H1 (cell line): Measurements from ENCODE around the gene YTHDC2. TPM values are rescaled to one million over a fixed set of nuclear protein-coding genes. Genes with fewer than 3 reads are reported as not detected.

Source experiments
- CTCF ChIA-PET: fragments of 300-600 bp; sonication (Branson Sonifier 250); formaldehyde crosslinking; loops from one replicate; lab custom pipeline; 2021; ENCODE audit not compliant: partially characterized antibody; lab: Charles Lee
- POLR2A ChIA-PET: fragments of 300-600 bp; sonication (Branson Sonifier 250); formaldehyde crosslinking; loops from one replicate; lab custom pipeline; 2021; ENCODE audit warnings: inconsistent platforms; ENCODE audit not compliant: partially characterized antibody; lab: Charles Lee
- DNase-seq, 2 experiments: peaks; one replicate each; pipeline versions ENCODE4 v3.0.0 to v3.0.0-alpha.2; 2010 to 2022; ENCODE audit warnings: low spot score in 2 of 2, low read depth in 1 of 2, mixed read lengths in 1 of 2
- FAIRE-seq: peaks from 2 replicates; lab custom pipeline; 2011; peaks lifted over from hg19 to GRCh38; lab: Jason Lieb, UNC
- H2AFZ ChIP-seq: 2 replicates; pipeline ENCODE4 v1.8.1; 2012; ENCODE audit warnings: low read length, inconsistent platforms
- H2AK5ac ChIP-seq: 2 replicates; pipeline ENCODE4 v1.6.1; 2013; ENCODE audit warnings: low read depth, low read length
- H2BK120ac ChIP-seq: replicated peaks from 2 replicates; pipeline ENCODE3; 2013; ENCODE audit warnings: low read depth, low read length, inconsistent platforms
- H2BK12ac ChIP-seq: 2 replicates; pipeline ENCODE4 v1.6.1; 2013; ENCODE audit warnings: low read depth, low read length
- H2BK15ac ChIP-seq: 2 replicates; pipeline ENCODE4 v1.6.1; 2013; ENCODE audit warnings: low read length
- H2BK20ac ChIP-seq: 2 replicates; pipeline ENCODE4 v1.6.1; 2013; ENCODE audit warnings: low read length
- H2BK5ac ChIP-seq: 2 replicates; pipeline ENCODE4 v1.6.1; 2013; ENCODE audit warnings: low read depth, low read length
- H3K14ac ChIP-seq: 2 replicates; pipeline ENCODE4 v1.6.1; 2013; ENCODE audit warnings: inconsistent platforms; ENCODE audit not compliant: insufficient read length
- H3K18ac ChIP-seq: 2 replicates; pipeline ENCODE4 v1.6.1; 2013; ENCODE audit warnings: low read length; ENCODE audit errors: extremely low read depth
- H3K23ac ChIP-seq: 2 replicates; pipeline ENCODE4 v1.6.1; 2013; ENCODE audit warnings: inconsistent platforms; ENCODE audit not compliant: insufficient read length
- H3K23me2 ChIP-seq: 2 replicates; pipeline ENCODE4 v1.6.1; 2013; ENCODE audit warnings: low read depth, low read length
- H3K27ac ChIP-seq: 2 replicates; pipeline ENCODE4 v1.6.1; 2011; ENCODE audit warnings: low read depth, low read length, inconsistent platforms
- H3K27me3 ChIP-seq, 4 experiments: replicated peaks in 1 of 4; 1 replicate in 1 of 4; 2 replicates in 3 of 4; pipeline versions ENCODE4 v1.6.1 to v1.8.1; 2011 to 2013; ENCODE audit warnings: low read length in 3 of 4, mild to moderate bottlenecking in 3 of 4, inconsistent platforms in 2 of 4, mixed read lengths in 2 of 4, moderate library complexity in 1 of 4; ENCODE audit not compliant: control insufficient read depth in 3 of 4, insufficient read depth in 3 of 4; ENCODE audit errors: extremely low read depth in 1 of 4
- H3K36me3 ChIP-seq, 4 experiments: 2 replicates each; pipeline versions ENCODE4 v1.6.1 to v1.8.1; 2011 to 2013; ENCODE audit warnings: mild to moderate bottlenecking in 4 of 4, low read length in 3 of 4, moderate library complexity in 2 of 4, control low read depth in 1 of 4, inconsistent platforms in 1 of 4; ENCODE audit not compliant: insufficient read depth in 4 of 4, control insufficient read depth in 2 of 4
- H3K4ac ChIP-seq: replicated peaks from 2 replicates; pipeline ENCODE3; 2013; ENCODE audit warnings: low read length, low read depth, mixed read lengths, inconsistent platforms; ENCODE audit not compliant: insufficient read length
- H3K4me1 ChIP-seq, 4 experiments: replicated peaks in 1 of 4; 1 replicate in 1 of 4; 2 replicates in 3 of 4; pipeline versions ENCODE4 v1.6.1 to v1.8.1; 2011 to 2013; ENCODE audit warnings: low read length in 3 of 4, inconsistent platforms in 2 of 4, mixed read lengths in 1 of 4; ENCODE audit not compliant: insufficient read depth in 4 of 4, control insufficient read depth in 3 of 4
- H3K4me2 ChIP-seq, 2 experiments: 2 replicates each; pipeline versions ENCODE4 v1.6.1 to v1.8.1; 2011 to 2013; ENCODE audit warnings: low read depth in 2 of 2, low read length in 2 of 2, control low read depth in 1 of 2, inconsistent platforms in 1 of 2, mild to moderate bottlenecking in 1 of 2; ENCODE audit not compliant: insufficient read depth in 1 of 2
- H3K4me3 ChIP-seq, 4 experiments: fragments of 200-600, 300-600 bp in 1 of 4; sonication (generic), shearing (Covaris generic), sonication (Bioruptor Twin) in 1 of 4; 2 replicates each; pipeline versions ENCODE4 v1.5.1 to v1.8.1; 2011 to 2016; ENCODE audit warnings: low read length in 4 of 4, low read depth in 3 of 4, control low read depth in 2 of 4, inconsistent platforms in 2 of 4, mild to moderate bottlenecking in 2 of 4, mixed read lengths in 1 of 4, moderate library complexity in 1 of 4; ENCODE audit not compliant: insufficient read depth in 2 of 4; ENCODE audit errors: extremely low read depth in 1 of 4
- H3K56ac ChIP-seq: replicated peaks from 2 replicates; pipeline ENCODE3; 2013; ENCODE audit warnings: low read depth, mild to moderate bottlenecking, mixed read lengths, low read length, inconsistent platforms; ENCODE audit not compliant: insufficient read length
- H3K79me1 ChIP-seq: 2 replicates; pipeline ENCODE4 v1.6.1; 2013; ENCODE audit warnings: low read depth, low read length, control low read depth
- H3K79me2 ChIP-seq, 2 experiments: 2 replicates each; pipeline versions ENCODE4 v1.6.1 to v1.8.1; 2012 to 2013; ENCODE audit warnings: low read length in 2 of 2, mild to moderate bottlenecking in 2 of 2, inconsistent platforms in 1 of 2; ENCODE audit not compliant: insufficient read depth in 2 of 2, control insufficient read depth in 1 of 2
- H3K9ac ChIP-seq, 4 experiments: replicated peaks in 1 of 4; 1 replicate in 1 of 4; 2 replicates in 3 of 4; pipeline versions ENCODE4 v1.6.1 to v1.8.1; 2011 to 2013; ENCODE audit warnings: low read depth in 3 of 4, low read length in 3 of 4, control low read depth in 2 of 4, mild to moderate bottlenecking in 2 of 4, moderate library complexity in 2 of 4, inconsistent platforms in 1 of 4; ENCODE audit errors: extremely low read depth in 1 of 4
- H3K9me3 ChIP-seq, 2 experiments: 2 replicates each; pipeline versions ENCODE4 v1.6.1 to v1.8.1; 2012 to 2013; ENCODE audit warnings: mild to moderate bottlenecking in 2 of 2, moderate library complexity in 2 of 2, control low read depth in 1 of 2, inconsistent platforms in 1 of 2, low read depth in 1 of 2, low read length in 1 of 2, mixed read lengths in 1 of 2; ENCODE audit not compliant: insufficient read depth in 2 of 2
- H4K20me1 ChIP-seq, 2 experiments: replicated peaks in 1 of 2; 2 replicates each; pipeline versions ENCODE3 to v1.8.1; 2011 to 2013; ENCODE audit warnings: inconsistent platforms in 2 of 2, low read length in 2 of 2, mild to moderate bottlenecking in 1 of 2; ENCODE audit not compliant: insufficient read depth in 2 of 2, control insufficient read depth in 1 of 2
- H4K5ac ChIP-seq: 2 replicates; pipeline ENCODE4 v1.6.1; 2013; ENCODE audit warnings: low read length, low read depth, mixed read lengths, inconsistent platforms; ENCODE audit not compliant: insufficient read length
- H4K8ac ChIP-seq: 2 replicates; pipeline ENCODE4 v1.8.0; 2013; ENCODE audit warnings: mild to moderate bottlenecking, moderate library complexity, low read length, inconsistent platforms; ENCODE audit not compliant: insufficient read depth; ENCODE audit errors: extremely low read depth
- H4K91ac ChIP-seq: replicated peaks from 2 replicates; pipeline ENCODE3; 2013; ENCODE audit warnings: low read length, mixed read lengths, inconsistent platforms; ENCODE audit not compliant: insufficient read length
- BACH1 ChIP-seq: IDR thresholded peaks from 2 replicates; pipeline ENCODE4 v1.6.1; 2012; ENCODE audit warnings: low read length, improper control_type of control experiment
- CEBPB ChIP-seq: IDR thresholded peaks from 2 replicates; pipeline ENCODE4 v1.6.1; 2012; ENCODE audit warnings: low read depth, low read length
- CHD2 ChIP-seq: IDR thresholded peaks from 2 replicates; pipeline ENCODE4 v1.6.1; 2012; ENCODE audit warnings: low read length, improper control_type of control experiment
- CREB1 ChIP-seq: IDR thresholded peaks from 2 replicates; pipeline ENCODE4 v1.6.1; 2012; ENCODE audit warnings: inconsistent platforms
- EGR1 ChIP-seq: IDR thresholded peaks from 2 replicates; pipeline ENCODE4 v1.6.1; 2011; ENCODE audit warnings: low read depth, low read length, borderline replicate concordance
- FOSL1 ChIP-seq: IDR thresholded peaks from 2 replicates; pipeline ENCODE4 v1.6.1; 2011; ENCODE audit warnings: mild to moderate bottlenecking, low read depth, low read length, moderate library complexity; ENCODE audit not compliant: insufficient read depth
- KDM1A ChIP-seq: fragments of 200-600, 300-600 bp; sonication (generic); IDR thresholded peaks from 2 replicates; pipeline ENCODE4 v1.7.1; 2016; ENCODE audit warnings: mild to moderate bottlenecking, low read length, borderline replicate concordance
- KDM4A ChIP-seq: IDR thresholded peaks from one replicate; pipeline ENCODE4 v1.7.1; 2012; ENCODE audit warnings: low read depth, mild to moderate bottlenecking, moderate library complexity, low read length, inconsistent platforms; ENCODE audit not compliant: severe bottlenecking
- MAX ChIP-seq: IDR thresholded peaks from 2 replicates; pipeline ENCODE4 v1.6.1; 2012; ENCODE audit warnings: inconsistent platforms
- NRF1 ChIP-seq: IDR thresholded peaks from 2 replicates; pipeline ENCODE4 v1.6.1; 2011; ENCODE audit warnings: mild to moderate bottlenecking, low read depth, low read length, improper control_type of control experiment
- POLR2A ChIP-seq, 2 experiments: IDR thresholded peaks; 1 replicate in 1 of 2; 2 replicates in 1 of 2; pipeline ENCODE4 v1.6.1; 2011; ENCODE audit warnings: low read depth in 2 of 2, low read length in 2 of 2, mild to moderate bottlenecking in 2 of 2; ENCODE audit errors: control extremely low read depth in 1 of 2
- POLR2AphosphoS5 ChIP-seq: IDR thresholded peaks from 2 replicates; pipeline ENCODE4 v1.6.1; 2011; ENCODE audit warnings: low read depth, low read length
- RXRA ChIP-seq: IDR thresholded peaks from 2 replicates; pipeline ENCODE4 v1.6.1; 2011; ENCODE audit warnings: low read depth, mild to moderate bottlenecking, low read length, moderate library complexity; ENCODE audit not compliant: insufficient read depth
- SIRT6 ChIP-seq: IDR thresholded peaks from one replicate; pipeline ENCODE4 v1.7.1; 2012; ENCODE audit warnings: low read length, inconsistent platforms
- SP1 ChIP-seq: IDR thresholded peaks from 2 replicates; pipeline ENCODE4 v1.6.1; 2011; ENCODE audit warnings: low read depth, low read length
- TCF12 ChIP-seq: IDR thresholded peaks from 2 replicates; pipeline ENCODE4 v1.6.1; 2011; ENCODE audit warnings: low read depth, mild to moderate bottlenecking, low read length
- YY1 ChIP-seq: IDR thresholded peaks from 2 replicates; pipeline ENCODE4 v1.6.1; 2011; ENCODE audit warnings: low read depth, mild to moderate bottlenecking, low read length
- WGBS, 2 experiments: shearing (Covaris generic) in 1 of 2; methylation state at CpG; one replicate each; pipeline versions ENCODE4 v1.1.6 to v1.1.7; 2013 to 2015; ENCODE audit warnings: low lambda C conversion rate in 2 of 2, mixed read lengths in 2 of 2, inconsistent platforms in 1 of 2, low coverage in 1 of 2, missing lambda C conversion rate in 1 of 2; ENCODE audit not compliant: insufficient replicate concordance in 2 of 2, insufficient coverage in 1 of 2, insufficient read length in 1 of 2; ENCODE audit errors: extremely low coverage in 1 of 2, missing lambda C conversion rate in 1 of 2; 5-methylcytosine and 5-hydroxymethylcytosine counted together
- polyA plus RNA-seq, 7 experiments: library from polyadenylated mRNA; depleted of rRNA in 3 of 7; stranded (reverse) in 5 of 7; unstranded in 2 of 7; fragments of >200 nt in 5 of 7; fragments of 200-250 nt in 2 of 7; gene quantifications; 1 replicate in 5 of 7; 2 replicates in 1 of 7; 4 replicates in 1 of 7; pipeline versions ENCODE4 v1.2.1 to v1.2.3, GENCODE V29; 2011 to 2013; ENCODE audit warnings: missing spikeins in 2 of 7, mixed read lengths in 2 of 7
- total RNA-seq: library from RNA; stranded (reverse); fragmentation: NEBNext Ultra II Directional; extraction: Animal tissue kit (Norgen Biotek cat#: 25700); gene quantifications from 2 replicates; pipeline ENCODE4 v1.2.1, GENCODE V29; 2021

The YTHDC2 gene
- total and polyA plus RNA-seq, 2 of the 8 experiments (the other 6 are each of a cell fraction or from before 2014, with no cell fraction given), result 4.3 to 20.1 TPM

- H2BK12ac ChIP-seq, result no peak overlapping the region
- DNase-seq (no peak), FAIRE-seq (no peak)
- H2BK20ac ChIP-seq, result no peak overlapping the region
- H2BK120ac ChIP-seq, result no peak overlapping the region
- no peak overlapping the region for H3K4ac ChIP-seq
- peaks cover 0 to 20% of the 10 kb centered on the region in 2 experiments; a peak in 2 of 4 replicates for H3K79me2 ChIP-seq
- no peak overlapping the region for H3K56ac ChIP-seq
- no peak overlapping the region for H3K23ac ChIP-seq
- no peak overlapping the region for H2BK5ac ChIP-seq
- TF ChIP-seq SIRT6 (no peak), POLR2AphosphoS5 (no peak), NRF1 (no peak), CREB1 (no peak), TCF12 (no peak), POLR2A (IDR thresholded peaks at IDR 0.05; ENCODE audit: control extremely low read depth in 1 of 2, low read depth in 2 of 2, low read length in 2 of 2) (no peak), MAX (no peak), KDM1A (no peak), YY1 (no peak), FOSL1 (no peak), SP1 (no peak), BACH1 (no peak), CHD2 (no peak), CEBPB (no peak), EGR1 (no peak), RXRA (no peak), KDM4A (no peak)
- WGBS, 2 experiments, result 89% methylated on average over 4 of the region's 4 CpGs; no CpG with 5 or more reads in 1 of the 2 experiments
- no peak overlapping the region for H3K27ac ChIP-seq
- peaks cover 0 to 2% of the 10 kb centered on the region in 2 experiments for H4K20me1 ChIP-seq
- no peak overlapping the region for H3K18ac ChIP-seq
- H3K14ac ChIP-seq, result no peak overlapping the region
- H3K23me2 ChIP-seq, result peaks cover 4% of the 10 kb centered on the region
- POLR2A ChIA-PET, result no interaction called here
- H3K4me2 ChIP-seq, result no peak overlapping the region
- no peak overlapping the region for H4K5ac ChIP-seq
- H3K9ac ChIP-seq, result no peak overlapping the region
- no peak overlapping the region for H2AFZ ChIP-seq
- no peak overlapping the region for H3K4me3 ChIP-seq
- H3K4me1 ChIP-seq, result peaks cover 0 to 5% (median 2%) of the 10 kb centered on the region in 4 experiments; a peak in 3 of 7 replicates
- H3K9me3 ChIP-seq, result 0 out of 4 replicates have a peak, but pooled peaks cover 0 to 4% of the 10 kb centered on the region in 2 experiments
- H3K27me3 ChIP-seq, result no peaks in the 10 kb centered on the region
- no peak overlapping the region for H4K91ac ChIP-seq
- H3K36me3 ChIP-seq, result peaks cover 0 to 18% (median 0%) of the 10 kb centered on the region in 4 experiments; a peak in 2 of 8 replicates
- H3K79me1 ChIP-seq, result no peaks in the 10 kb centered on the region
- no peak overlapping the region for H2BK15ac ChIP-seq
- H2AK5ac ChIP-seq, result no peak overlapping the region
- no peak overlapping the region for H4K8ac ChIP-seq
- CTCF ChIA-PET, result interaction anchor here (0.6 kb wide), 1 partner anchor 246 kb away, joined by 4 read pairs; no protein-coding TSS in a partner anchor
Observed at GRCh38 chr5:113518884-113519283, 5.4 kb downstream of the YTHDC2 start.
